ENCODE results near the gene PICALM.

The PICALM gene

GRCh38 chr11:85945788-85946187, 123.1 kb downstream of the PICALM start:
- no peaks in the 10 kb centered on the region for H3K4me1 ChIP-seq (ENCODE audit: insufficient read depth, low read length, poor library complexity, severe bottlenecking)

GRCh38 chr11:85945296-85945695, 123.6 kb downstream of the PICALM start:
- no peaks in the 10 kb centered on the region for H4K20me1 ChIP-seq (ENCODE audit: insufficient read depth, low read length, poor library complexity, severe bottlenecking)
- no peak overlapping the region for H3K9ac ChIP-seq (ENCODE audit: low read depth, low read length, poor library complexity, severe bottlenecking)
- H3K27me3 ChIP-seq (ENCODE audit: insufficient read depth, low read length, poor library complexity, severe bottlenecking), result no peaks in the 10 kb centered on the region
- no peaks in the 10 kb centered on the region for H3K4me1 ChIP-seq (ENCODE audit: insufficient read depth, low read length, poor library complexity, severe bottlenecking)
- no peaks in the 10 kb centered on the region for H3K9me2 ChIP-seq (replicated peaks; ENCODE audit: low read depth, low read length)
- H3F3A ChIP-seq (ENCODE audit: low read depth), result no peaks in the 10 kb centered on the region
- no peak overlapping the region for H2AFZ ChIP-seq (ENCODE audit: low read length)
- no peaks in the 10 kb centered on the region for H3K36me3 ChIP-seq (ENCODE audit: insufficient read depth, low read length)
- H3K4me2 ChIP-seq (ENCODE audit: low read depth, low read length, poor library complexity, severe bottlenecking), result no peak overlapping the region
- H3K79me2 ChIP-seq (ENCODE audit: insufficient read depth, low read length), result no peaks in the 10 kb centered on the region
- TF ChIP-seq EZH2phosphoT487 (IDR thresholded peaks at IDR 0.05; ENCODE audit: borderline replicate concordance), result no peak
- TF ChIP-seq, protein P1, sequence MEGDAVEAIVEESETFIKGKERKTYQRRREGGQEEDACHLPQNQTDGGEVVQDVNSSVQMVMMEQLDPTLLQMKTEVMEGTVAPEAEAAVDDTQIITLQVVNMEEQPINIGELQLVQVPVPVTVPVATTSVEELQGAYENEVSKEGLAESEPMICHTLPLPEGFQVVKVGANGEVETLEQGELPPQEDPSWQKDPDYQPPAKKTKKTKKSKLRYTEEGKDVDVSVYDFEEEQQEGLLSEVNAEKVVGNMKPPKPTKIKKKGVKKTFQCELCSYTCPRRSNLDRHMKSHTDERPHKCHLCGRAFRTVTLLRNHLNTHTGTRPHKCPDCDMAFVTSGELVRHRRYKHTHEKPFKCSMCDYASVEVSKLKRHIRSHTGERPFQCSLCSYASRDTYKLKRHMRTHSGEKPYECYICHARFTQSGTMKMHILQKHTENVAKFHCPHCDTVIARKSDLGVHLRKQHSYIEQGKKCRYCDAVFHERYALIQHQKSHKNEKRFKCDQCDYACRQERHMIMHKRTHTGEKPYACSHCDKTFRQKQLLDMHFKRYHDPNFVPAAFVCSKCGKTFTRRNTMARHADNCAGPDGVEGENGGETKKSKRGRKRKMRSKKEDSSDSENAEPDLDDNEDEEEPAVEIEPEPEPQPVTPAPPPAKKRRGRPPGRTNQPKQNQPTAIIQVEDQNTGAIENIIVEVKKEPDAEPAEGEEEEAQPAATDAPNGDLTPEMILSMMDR (conservative IDR thresholded peaks at IDR 0.05; ENCODE audit: low read length), result no peak
- H3K9me3 ChIP-seq (ENCODE audit: insufficient read depth, low read depth, low read length), result peaks cover 5% of the 10 kb centered on the region; the same call in 1 of the 2 replicates
- H3K4me3 ChIP-seq (ENCODE audit: low read length, poor library complexity, severe bottlenecking), result no peak overlapping the region

More at GRCh38 chr11:85945788-85946187, 123.1 kb downstream of the PICALM start:
- Histone ChIP-seq H2AFZ (ENCODE audit: low read length) (no peak overlapping the region), H3K27me3 (ENCODE audit: insufficient read depth, low read length, poor library complexity, severe bottlenecking) (no peaks in the 10 kb centered on the region), H3K9me3 (ENCODE audit: insufficient read depth, low read depth, low read length) (peaks cover 5% of the 10 kb centered on the region; the same call in 1 of the 2 replicates), H3K9ac (ENCODE audit: low read depth, low read length, poor library complexity, severe bottlenecking) (no peak overlapping the region), H3K4me3 (ENCODE audit: low read length, poor library complexity, severe bottlenecking) (no peak overlapping the region), H3K4me2 (ENCODE audit: low read depth, low read length, poor library complexity, severe bottlenecking) (no peak overlapping the region), H3K9me2 (replicated peaks; ENCODE audit: low read depth, low read length) (no peaks in the 10 kb centered on the region), H3K79me2 (ENCODE audit: insufficient read depth, low read length) (no peaks in the 10 kb centered on the region), H3F3A (ENCODE audit: low read depth) (no peaks in the 10 kb centered on the region), H4K20me1 (ENCODE audit: insufficient read depth, low read length, poor library complexity, severe bottlenecking) (no peaks in the 10 kb centered on the region), H3K36me3 (ENCODE audit: insufficient read depth, low read length) (no peaks in the 10 kb centered on the region)
- TF ChIP-seq EZH2phosphoT487 (IDR thresholded peaks at IDR 0.05; ENCODE audit: borderline replicate concordance), result no peak
- TF ChIP-seq, protein P1 (conservative IDR thresholded peaks at IDR 0.05; ENCODE audit: low read length), result no peak

- H3K79me2 ChIP-seq (ENCODE audit: insufficient read depth, low read length), result no peaks in the 10 kb centered on the region
- no peaks in the 10 kb centered on the region for H3F3A ChIP-seq (ENCODE audit: low read depth)
- H3K4me3 ChIP-seq (ENCODE audit: low read length, poor library complexity, severe bottlenecking), result no peak overlapping the region
- no peaks in the 10 kb centered on the region for H3K4me1 ChIP-seq (ENCODE audit: insufficient read depth, low read length, poor library complexity, severe bottlenecking)
- H3K9ac ChIP-seq (ENCODE audit: low read depth, low read length, poor library complexity, severe bottlenecking), result no peak overlapping the region
- no peak overlapping the region for H3K4me2 ChIP-seq (ENCODE audit: low read depth, low read length, poor library complexity, severe bottlenecking)
- TF ChIP-seq EZH2phosphoT487 (IDR thresholded peaks at IDR 0.05; ENCODE audit: borderline replicate concordance), result no peak
- TF ChIP-seq, protein P1 (conservative IDR thresholded peaks at IDR 0.05; ENCODE audit: low read length), result peak; percentile 77
- no peaks in the 10 kb centered on the region for H4K20me1 ChIP-seq (ENCODE audit: insufficient read depth, low read length, poor library complexity, severe bottlenecking)
- no peak overlapping the region for H2AFZ ChIP-seq (ENCODE audit: low read length)
- H3K36me3 ChIP-seq (ENCODE audit: insufficient read depth, low read length), result no peaks in the 10 kb centered on the region
- peaks cover 5% of the 10 kb centered on the region; the same call in 1 of the 2 replicates for H3K9me3 ChIP-seq (ENCODE audit: insufficient read depth, low read depth, low read length)
- no peaks in the 10 kb centered on the region for H3K9me2 ChIP-seq (replicated peaks; ENCODE audit: low read depth, low read length)
- no peaks in the 10 kb centered on the region for H3K27me3 ChIP-seq (ENCODE audit: insufficient read depth, low read length, poor library complexity, severe bottlenecking)
Observed at GRCh38 chr11:85941380-85941973, 127.4 kb downstream of the PICALM start.

Data from Loucy (cell line).